OCI-LY7 (cell line): ENCODE measurements around the gene ACVRL1. TPM values are rescaled to one million over a fixed set of nuclear protein-coding genes. Genes with fewer than 3 reads are reported as not detected.

Experiments used
- BruUV-seq: library from RNA; stranded (reverse); fragments of 400-500 nt; replicated peaks from 2 replicates; lab custom pipeline; 2021; lab: Mats Ljungman, UMichigan
- CTCF ChIA-PET: fragments of 300-600 bp; sonication (Branson Sonifier 250); formaldehyde crosslinking; loops from one replicate; lab custom pipeline; 2022; ENCODE audit warnings: antibody characterized with exemption; ENCODE audit not compliant: unreplicated experiment; lab: Charles Lee
- POLR2A ChIA-PET: fragments of 300-600 bp; sonication (Branson Sonifier 250); formaldehyde crosslinking; loops from one replicate; lab custom pipeline; 2022; ENCODE audit warnings: antibody characterized with exemption; lab: Charles Lee
- DNase-seq: peaks from one replicate; pipeline ENCODE4 v3.0.0-alpha.2; 2015; ENCODE audit warnings: low spot score
- H2AFZ ChIP-seq: fragments of 200-600 bp; sonication (generic), shearing (Covaris generic); 2 replicates; pipeline ENCODE4 v1.6.1; 2014; ENCODE audit warnings: mild to moderate bottlenecking, antibody characterized with exemption, low read length, moderate library complexity
- H3K27ac ChIP-seq: fragments of 200-600 bp; sonication (generic); 2 replicates; pipeline ENCODE4 v1.5.1; 2014; ENCODE audit warnings: mixed run types, low read depth, mild to moderate bottlenecking, moderate library complexity, low read length, inconsistent platforms; ENCODE audit not compliant: poor library complexity, severe bottlenecking
- H3K36me3 ChIP-seq: fragments of 200-600 bp; sonication (generic); 2 replicates; pipeline ENCODE4 v1.6.1; 2014; ENCODE audit warnings: mild to moderate bottlenecking, antibody characterized with exemption, low read length, moderate library complexity, mixed read lengths; ENCODE audit not compliant: insufficient read depth
- H3K4me1 ChIP-seq: fragments of 200-600 bp; sonication (generic); 2 replicates; pipeline ENCODE4 v1.5.1; 2014; ENCODE audit warnings: mild to moderate bottlenecking, low read length; ENCODE audit not compliant: insufficient read depth, poor library complexity, severe bottlenecking
- H3K4me2 ChIP-seq: fragments of 200-600 bp; sonication (generic); 2 replicates; pipeline ENCODE4 v1.6.1; 2014; ENCODE audit warnings: mild to moderate bottlenecking, low read length
- H3K4me3 ChIP-seq: fragments of 200-600 bp; sonication (generic); 2 replicates; pipeline ENCODE4 v1.5.1; 2014; ENCODE audit warnings: mild to moderate bottlenecking, low read depth, low read length; ENCODE audit not compliant: poor library complexity, severe bottlenecking
- H3K79me2 ChIP-seq: fragments of 200-600 bp; sonication (generic); 2 replicates; pipeline ENCODE4 v1.6.1; 2016; ENCODE audit warnings: low read depth, mild to moderate bottlenecking, low read length, moderate library complexity, mixed read lengths; ENCODE audit not compliant: insufficient read depth
- H3K9me2 ChIP-seq: fragments of 200-600 bp; sonication (generic); 2 replicates; pipeline ENCODE4 v1.6.1; 2016; ENCODE audit warnings: mild to moderate bottlenecking, low read length, mixed read lengths; ENCODE audit not compliant: insufficient read depth
- H3K9me3 ChIP-seq: fragments of 200-600 bp; sonication (generic); 2 replicates; pipeline ENCODE4 v1.6.1; 2014; ENCODE audit warnings: mild to moderate bottlenecking, mixed run types, low read length, mixed read lengths
- H4K20me1 ChIP-seq: fragments of 200-600 bp; sonication (generic); 2 replicates; pipeline ENCODE4 v1.6.1; 2014; ENCODE audit warnings: mild to moderate bottlenecking, antibody characterized with exemption, low read length, moderate library complexity, mixed read lengths; ENCODE audit not compliant: insufficient read depth
- EZH2phosphoT487 ChIP-seq: fragments of 200-600 bp; sonication (generic); IDR thresholded peaks from 2 replicates; pipeline ENCODE4 v1.6.1; 2018; ENCODE audit warnings: low read depth, borderline replicate concordance, mild to moderate bottlenecking, mixed run types, antibody characterized with exemption, low read length, moderate library complexity, mixed read lengths
- intact Hi-C: fragments of 100-400 bp; cut with micrococcal nuclease; formaldehyde crosslinking; loops from one replicate; pipeline ENCODE4 v1.10.0; 2022; ENCODE audit not compliant: unreplicated experiment
- total RNA-seq, 2 experiments: library from RNA; depleted of rRNA in 1 of 2; stranded (reverse); fragments of >200 nt in 1 of 2; shearing (Covaris generic) in 1 of 2; gene quantifications; 2 replicates each; pipeline ENCODE4 v1.2.3, GENCODE V29; 2014 to 2022
- TF ChIP-seq, protein P1 (sequence below): fragments of 200-600 bp; sonication (generic); conservative IDR thresholded peaks from 2 replicates; pipeline ENCODE4 v1.5.1; 2014; ENCODE audit warnings: mild to moderate bottlenecking, antibody characterized with exemption, low read length, moderate library complexity, mixed read lengths

The ACVRL1 gene
- total RNA-seq, 2 experiments from 2014 or later: not detected

DNA sequence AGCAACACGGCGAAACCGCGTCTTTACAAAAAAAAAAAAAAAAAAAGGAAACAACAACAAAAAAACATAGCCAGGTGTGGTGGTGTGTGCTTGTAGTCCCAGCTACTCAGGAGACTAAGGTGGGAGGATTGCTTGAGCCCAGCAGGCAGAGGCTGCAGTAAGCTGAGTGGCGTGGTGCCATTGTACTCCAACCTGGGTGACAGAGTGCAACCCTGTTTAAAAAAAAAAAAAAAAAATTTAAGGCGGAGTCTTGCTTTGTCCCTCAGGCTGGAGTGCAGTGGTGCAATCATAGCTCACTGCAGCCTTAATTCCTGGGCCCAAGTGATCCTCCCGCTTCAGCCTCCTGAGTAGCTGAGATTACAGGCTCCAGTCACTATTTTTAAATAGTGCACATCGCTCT lies 40.5 kb upstream of the ACVRL1 start:
- Histone ChIP-seq H3K4me1 (peaks cover 4% of the 10 kb centered on the region), H3K36me3 (no peaks in the 10 kb centered on the region), H4K20me1 (no peaks in the 10 kb centered on the region), H3K4me3 (no peak overlapping the region), H3K79me2 (no peaks in the 10 kb centered on the region), H3K4me2 (no peak overlapping the region), H2AFZ (no peak overlapping the region), H3K9me3 (no peaks in the 10 kb centered on the region), H3K9me2 (no peaks in the 10 kb centered on the region), H3K27ac (no peak overlapping the region)
- ChIA-PET CTCF (no interaction called here), POLR2A (no interaction called here)
- DNase-seq: no peak
- TF ChIP-seq, protein P1, sequence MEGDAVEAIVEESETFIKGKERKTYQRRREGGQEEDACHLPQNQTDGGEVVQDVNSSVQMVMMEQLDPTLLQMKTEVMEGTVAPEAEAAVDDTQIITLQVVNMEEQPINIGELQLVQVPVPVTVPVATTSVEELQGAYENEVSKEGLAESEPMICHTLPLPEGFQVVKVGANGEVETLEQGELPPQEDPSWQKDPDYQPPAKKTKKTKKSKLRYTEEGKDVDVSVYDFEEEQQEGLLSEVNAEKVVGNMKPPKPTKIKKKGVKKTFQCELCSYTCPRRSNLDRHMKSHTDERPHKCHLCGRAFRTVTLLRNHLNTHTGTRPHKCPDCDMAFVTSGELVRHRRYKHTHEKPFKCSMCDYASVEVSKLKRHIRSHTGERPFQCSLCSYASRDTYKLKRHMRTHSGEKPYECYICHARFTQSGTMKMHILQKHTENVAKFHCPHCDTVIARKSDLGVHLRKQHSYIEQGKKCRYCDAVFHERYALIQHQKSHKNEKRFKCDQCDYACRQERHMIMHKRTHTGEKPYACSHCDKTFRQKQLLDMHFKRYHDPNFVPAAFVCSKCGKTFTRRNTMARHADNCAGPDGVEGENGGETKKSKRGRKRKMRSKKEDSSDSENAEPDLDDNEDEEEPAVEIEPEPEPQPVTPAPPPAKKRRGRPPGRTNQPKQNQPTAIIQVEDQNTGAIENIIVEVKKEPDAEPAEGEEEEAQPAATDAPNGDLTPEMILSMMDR: no peak
- TF ChIP-seq EZH2phosphoT487: no peak
- no TSS peak for BruUV-seq
- intact Hi-C loops: no loop called here

DNA sequence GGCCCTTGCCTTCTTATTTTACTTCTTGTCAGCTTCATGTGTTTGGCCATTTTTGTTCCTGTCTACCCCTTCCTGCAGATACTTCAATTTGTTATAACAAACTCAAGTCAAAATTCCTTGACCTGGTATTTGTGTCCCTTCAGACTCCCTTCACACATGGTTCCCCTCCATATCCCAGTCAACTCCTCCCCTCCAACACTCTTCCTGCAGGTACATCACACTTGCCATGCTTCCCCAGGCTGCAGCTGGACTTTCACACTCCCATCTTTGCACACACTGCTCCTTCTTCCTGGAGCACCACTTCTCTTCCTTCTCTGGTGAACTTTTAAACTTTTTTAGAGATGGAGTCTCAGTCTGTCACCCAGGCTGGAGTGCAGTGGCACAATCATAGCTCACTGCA lies 39.9 kb upstream of the ACVRL1 start:
- no peaks in the 10 kb centered on the region for H4K20me1 ChIP-seq
- H2AFZ ChIP-seq: no peak overlapping the region
- no peak overlapping the region for H3K4me3 ChIP-seq
- peaks cover 4% of the 10 kb centered on the region for H3K4me1 ChIP-seq
- ChIA-PET POLR2A (no interaction called here), CTCF (no interaction called here)
- no peak overlapping the region for H3K4me2 ChIP-seq
- no peaks in the 10 kb centered on the region for H3K79me2 ChIP-seq
- DNase-seq: no peak
- H3K9me2 ChIP-seq: no peaks in the 10 kb centered on the region
- BruUV-seq: no TSS peak
- no peaks in the 10 kb centered on the region for H3K36me3 ChIP-seq
- TF ChIP-seq EZH2phosphoT487: no peak
- TF ChIP-seq, protein P1: no peak
- no peaks in the 10 kb centered on the region for H3K9me3 ChIP-seq
- intact Hi-C loops: no loop called here
- H3K27ac ChIP-seq: no peak overlapping the region

DNA sequence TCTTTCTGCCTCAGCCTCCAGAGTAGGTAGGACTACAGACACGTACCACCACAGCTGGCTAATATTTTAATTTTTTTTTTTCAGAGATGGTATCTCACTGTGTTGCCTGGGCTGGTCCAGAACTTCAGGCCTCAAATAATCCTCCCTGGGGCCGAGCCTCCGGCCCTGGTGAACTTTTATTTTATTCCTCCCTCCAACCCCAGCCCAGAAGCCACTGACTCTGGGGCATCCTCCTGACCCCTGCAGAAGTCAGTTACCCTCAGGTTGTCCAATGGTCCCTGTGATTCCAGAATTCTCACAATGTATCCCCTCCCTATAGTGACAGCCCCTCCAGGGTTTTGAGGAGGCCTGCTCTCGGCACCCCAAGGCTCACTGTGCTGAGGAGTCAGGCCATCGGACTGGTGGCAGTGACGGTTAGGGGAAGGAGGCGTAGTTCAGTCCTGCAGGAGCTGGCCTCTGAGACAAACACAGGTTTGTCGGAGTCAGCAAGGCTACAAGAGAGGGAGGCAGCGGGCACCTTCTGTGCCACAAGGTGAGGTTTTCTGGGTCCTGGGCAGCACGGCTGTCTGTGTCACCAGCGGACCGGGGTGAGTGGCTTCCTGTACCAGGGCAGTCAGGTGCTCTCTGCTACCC lies 39.4 kb upstream of the ACVRL1 start:
- no peak overlapping the region for H3K4me2 ChIP-seq
- ChIA-PET POLR2A (no interaction called here), CTCF (no interaction called here)
- no peaks in the 10 kb centered on the region for H3K9me2 ChIP-seq
- no peak overlapping the region for H3K4me3 ChIP-seq
- no TSS peak for BruUV-seq
- no peaks in the 10 kb centered on the region for H3K9me3 ChIP-seq
- H3K79me2 ChIP-seq: no peaks in the 10 kb centered on the region
- H3K27ac ChIP-seq: no peak overlapping the region
- H4K20me1 ChIP-seq: no peaks in the 10 kb centered on the region
- H3K4me1 ChIP-seq: peaks cover 4% of the 10 kb centered on the region
- DNase-seq: no peak
- H2AFZ ChIP-seq: no peak overlapping the region
- TF ChIP-seq EZH2phosphoT487: no peak
- TF ChIP-seq, protein P1: no peak
- H3K36me3 ChIP-seq: no peaks in the 10 kb centered on the region
- intact Hi-C loops: no loop called here
